ENCODE measurements around the gene UBE2H.

- TF ChIP-seq CTCF (IDR thresholded peaks at IDR 0.05; ENCODE audit: insufficient read depth, low read depth, low read length), result no peak
- no peak for TF ChIP-seq EZH2 (IDR thresholded peaks at IDR 0.05; ENCODE audit: insufficient read depth, low read length)
These were observed 117.2 kb downstream of the UBE2H start for GRCh38 chr7:129835569-129835968.
